Measurements from ENCODE around the gene HOMEZ.
"Not testable (repeated sequence)": the region's sequence is repeated elsewhere in the genome, so short reads cannot be mapped to it uniquely, and the experiment has no call there.

HOMEZ gene

DNA sequence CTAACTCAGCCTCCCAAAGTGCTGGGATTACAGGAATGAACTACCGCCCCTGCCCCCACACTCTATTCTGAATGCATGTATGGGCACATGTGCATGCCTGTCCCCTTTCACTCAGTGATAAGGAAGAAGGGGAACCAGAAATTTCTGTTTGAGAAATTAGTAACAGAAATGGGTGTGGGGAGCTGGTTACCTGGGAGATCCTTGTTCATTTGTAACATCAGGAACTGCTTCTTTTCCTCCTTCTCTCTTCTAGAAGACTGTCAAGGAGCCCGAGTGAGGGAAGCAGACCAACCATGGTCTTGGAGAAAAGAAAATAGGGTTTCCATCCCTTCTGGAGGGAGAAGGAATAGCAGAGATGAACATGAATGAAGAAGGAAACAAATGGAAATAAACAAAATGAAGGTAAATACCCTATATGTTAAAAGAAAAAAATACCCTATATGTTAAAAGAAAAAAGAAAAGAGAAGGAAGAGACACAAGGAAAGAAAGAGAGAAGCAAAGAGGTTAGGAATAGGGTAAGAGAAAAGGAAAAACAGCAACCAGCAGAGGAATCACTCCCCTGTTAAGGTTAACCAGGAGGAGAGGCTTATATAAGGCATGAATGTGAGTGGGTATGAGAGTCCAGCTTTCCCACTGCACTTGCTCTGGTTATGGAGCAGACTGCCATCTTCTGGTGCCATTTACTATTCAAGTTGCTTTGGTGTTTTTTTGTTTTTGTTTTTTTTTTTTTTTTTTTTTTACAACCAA lies 13.5 kb upstream of the HOMEZ start:
- no peaks in the 10 kb centered on the region for H3K9me3 Mint-ChIP-seq
- peaks cover 63% of the 10 kb centered on the region for H3K36me3 Mint-ChIP-seq
- peaks cover 40% of the 10 kb centered on the region for H3K4me1 Mint-ChIP-seq
- DNase-seq (ENCODE audit: low spot score in 2 of 2) (no peak), ATAC-seq (no peak)
- H3K4me3 Mint-ChIP-seq, result peak overlapping the region; percentile 97
- peak overlapping the region; percentile 97 for H3K27ac Mint-ChIP-seq

GRCh38 chr14:23297611-23298277 lies 11.8 kb upstream of the HOMEZ start:
- no peak for ATAC-seq
- Mint-ChIP-seq H3K27ac (no peak overlapping the region), H3K9me3 (no peaks in the 10 kb centered on the region), H3K4me1 (peaks cover 33% of the 10 kb centered on the region), H3K4me3 (no peak overlapping the region), H3K36me3 (peaks cover 60% of the 10 kb centered on the region)
- DNase-seq (ENCODE audit: low spot score in 2 of 2), result no peak

GRCh38 chr14:23297096-23297495 lies 11.2 kb upstream of the HOMEZ start:
- Mint-ChIP-seq H3K36me3 (peaks cover 56% of the 10 kb centered on the region), H3K4me3 (no peak overlapping the region), H3K4me1 (peaks cover 28% of the 10 kb centered on the region), H3K9me3 (no peaks in the 10 kb centered on the region), H3K27ac (no peak overlapping the region)
- DNase-seq (ENCODE audit: low spot score in 2 of 2), result no peak
- no peak for ATAC-seq

- peaks cover 53% of the 10 kb centered on the region for H3K36me3 Mint-ChIP-seq
- DNase-seq (ENCODE audit: low spot score in 2 of 2) (no peak), ATAC-seq (no peak)
- H3K4me1 Mint-ChIP-seq, result peaks cover 28% of the 10 kb centered on the region
- no peak overlapping the region for H3K4me3 Mint-ChIP-seq
- H3K9me3 Mint-ChIP-seq, result no peaks in the 10 kb centered on the region
- H3K27ac Mint-ChIP-seq, result no peak overlapping the region
Observed at GRCh38 chr14:23296012-23296777, 10.3 kb upstream of the HOMEZ start.

GRCh38 chr14:23294734-23295561 lies 9.0 kb upstream of the HOMEZ start:
- Mint-ChIP-seq H3K9me3 (no peaks in the 10 kb centered on the region), H3K36me3 (peaks cover 40% of the 10 kb centered on the region), H3K4me3 (no peak overlapping the region), H3K4me1 (peaks cover 26% of the 10 kb centered on the region), H3K27ac (no peak overlapping the region)
- DNase-seq (ENCODE audit: low spot score in 2 of 2), result peak; percentile 36 to 72
- ATAC-seq, result peak; percentile 81

- DNase-seq (ENCODE audit: low spot score in 2 of 2), result no peak
- no peaks in the 10 kb centered on the region for H3K9me3 Mint-ChIP-seq
- H3K4me1 Mint-ChIP-seq, result peaks cover 29% of the 10 kb centered on the region
- H3K27ac Mint-ChIP-seq, result peak overlapping the region; percentile 92
- ATAC-seq, result no peak
- peaks cover 22% of the 10 kb centered on the region for H3K36me3 Mint-ChIP-seq
- H3K4me3 Mint-ChIP-seq, result peak overlapping the region; percentile 89
Observed at GRCh38 chr14:23286902-23287479, 1.1 kb upstream of the HOMEZ start.

DNA sequence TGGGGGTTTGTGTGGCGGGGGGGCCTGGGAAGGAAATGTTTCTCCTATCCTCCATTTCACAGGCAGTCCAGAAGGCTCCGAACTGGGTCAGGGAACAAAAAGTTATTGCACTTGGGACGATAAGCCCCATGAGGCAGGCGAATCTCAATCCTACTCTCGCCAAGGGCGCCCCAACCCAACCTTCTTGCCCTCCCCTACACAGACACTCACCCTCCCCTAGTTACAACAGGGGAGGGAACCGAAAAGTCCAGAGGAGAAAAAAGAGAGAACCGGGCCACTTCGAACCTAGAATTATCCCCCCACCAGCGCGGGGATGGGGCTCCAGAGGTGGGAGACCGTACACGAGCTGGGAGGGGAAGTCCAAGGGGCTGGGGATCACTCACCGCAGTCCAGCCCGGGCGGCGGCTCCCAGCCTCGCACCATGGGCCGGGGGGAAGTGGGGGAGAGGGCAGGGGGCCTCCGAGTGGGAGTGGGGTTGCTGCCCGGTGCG lies 357 bp downstream of the HOMEZ start:
- Mint-ChIP-seq H3K4me1 (peaks cover 29% of the 10 kb centered on the region), H3K36me3 (peaks cover 22% of the 10 kb centered on the region), H3K4me3 (peak overlapping the region; percentile 89), H3K27ac (peak overlapping the region; percentile 92), H3K9me3 (no peaks in the 10 kb centered on the region)
- ATAC-seq, result peak; percentile 55
- DNase-seq (ENCODE audit: low spot score in 2 of 2), result no peak

DNA sequence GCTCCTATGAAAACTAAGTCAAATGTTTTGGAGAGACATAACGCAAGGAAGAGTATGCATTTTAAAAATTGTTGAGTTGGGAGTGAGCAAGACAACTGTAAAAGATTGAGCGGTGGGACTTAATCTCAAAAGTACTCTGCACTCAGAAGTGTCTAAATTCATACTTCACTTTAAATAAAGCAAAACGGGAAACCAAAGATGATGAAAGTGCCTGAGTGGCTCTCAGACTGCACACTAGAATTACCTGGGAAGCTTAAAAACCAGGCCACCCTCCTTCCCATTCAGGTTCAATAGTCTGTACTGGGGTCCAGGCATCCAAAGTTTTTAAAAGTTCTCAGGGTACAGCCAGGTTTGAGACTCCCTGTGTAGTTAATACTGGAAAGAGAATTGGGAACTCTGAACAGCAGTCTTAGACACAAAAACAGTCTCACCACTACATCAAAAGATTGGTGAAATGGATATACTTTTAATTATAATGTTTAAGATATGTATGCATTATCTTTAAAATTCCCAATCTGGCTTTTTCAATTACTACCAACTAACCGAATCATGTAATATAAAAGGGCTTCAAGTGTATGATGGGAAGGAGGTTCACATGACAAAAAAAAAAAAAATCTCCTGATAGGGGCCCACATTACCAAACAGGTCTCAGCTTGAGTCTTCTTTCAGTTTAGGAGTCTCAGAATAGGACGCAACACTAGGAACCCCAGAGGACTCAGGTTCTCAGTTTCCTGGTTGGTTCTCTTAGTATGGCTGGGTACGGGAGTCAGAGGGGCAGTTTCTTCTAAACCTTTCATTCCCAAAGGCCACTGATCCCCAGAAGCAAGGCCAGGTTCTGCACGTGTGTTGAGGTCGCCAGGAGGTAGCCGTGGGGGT lies 1.0 kb downstream of the HOMEZ start:
- H3K27ac Mint-ChIP-seq, result peak overlapping the region; percentile 92
- no peak for DNase-seq (ENCODE audit: low spot score in 2 of 2)
- no peaks in the 10 kb centered on the region for H3K9me3 Mint-ChIP-seq

DNA sequence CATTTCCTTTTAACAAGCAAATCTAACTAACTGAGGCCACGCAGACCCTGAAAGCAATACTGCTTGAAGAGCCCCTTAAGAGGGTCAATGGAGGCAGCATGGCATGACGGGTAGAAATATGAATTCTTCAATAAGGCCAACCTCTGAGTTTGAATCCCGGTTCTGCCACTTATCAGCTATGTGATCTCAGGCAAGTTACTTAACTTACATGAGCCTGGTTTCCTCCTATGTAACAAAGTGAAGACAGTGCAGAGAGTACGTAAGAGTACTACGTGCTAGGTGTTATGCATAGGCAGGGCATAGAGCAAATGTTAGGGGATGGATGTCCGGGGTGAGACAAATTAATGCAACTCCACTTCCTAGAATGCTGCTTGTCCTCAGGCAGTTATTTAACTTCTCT lies 4.7 kb downstream of the HOMEZ start:
- no peak overlapping the region for H3K27ac Mint-ChIP-seq

More for the DNA sequence above, 1.0 kb downstream of the HOMEZ start:
- Mint-ChIP-seq H3K36me3 (peaks cover 22% of the 10 kb centered on the region), H3K4me3 (peak overlapping the region; percentile 89), H3K4me1 (peaks cover 29% of the 10 kb centered on the region)
- no peak for ATAC-seq

GRCh38 chr14:23277928-23278327 lies 8.0 kb downstream of the HOMEZ start:
- DNase-seq (ENCODE audit: low spot score in 2 of 2); H3K36me3 Mint-ChIP-seq; H3K4me3 Mint-ChIP-seq; H3K9me3 Mint-ChIP-seq; H3K27ac Mint-ChIP-seq; ATAC-seq: not testable (repeated sequence)
- peaks cover 15% of the 10 kb centered on the region for H3K4me1 Mint-ChIP-seq

More for the DNA sequence above, 4.7 kb downstream of the HOMEZ start:
- no peak for ATAC-seq
- H3K4me1 Mint-ChIP-seq, result peaks cover 23% of the 10 kb centered on the region
- H3K4me3 Mint-ChIP-seq, result no peak overlapping the region
- no peaks in the 10 kb centered on the region for H3K9me3 Mint-ChIP-seq
- H3K36me3 Mint-ChIP-seq, result peaks cover 18% of the 10 kb centered on the region
- DNase-seq (ENCODE audit: low spot score in 2 of 2), result no peak

DNA sequence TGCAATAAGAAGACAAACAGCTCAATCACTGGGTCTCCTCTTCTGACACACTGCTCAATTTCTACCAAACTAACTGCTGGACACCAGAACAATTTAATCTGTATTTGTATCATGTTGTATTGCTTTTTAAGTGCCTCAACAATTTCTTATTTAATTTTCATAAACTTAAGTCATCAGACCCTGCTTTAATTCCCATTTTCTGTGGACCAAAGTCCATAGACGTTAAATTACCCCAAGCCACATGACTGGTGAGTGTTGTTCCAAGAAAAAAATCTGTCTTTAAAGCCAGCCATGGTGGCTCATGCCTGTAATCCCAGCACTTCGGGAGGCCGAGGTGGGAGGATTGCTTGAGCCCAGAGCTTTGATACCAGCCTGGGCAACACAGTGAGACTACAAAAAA lies 8.7 kb downstream of the HOMEZ start:
- no peak overlapping the region for H3K4me3 Mint-ChIP-seq
- peaks cover 11% of the 10 kb centered on the region for H3K4me1 Mint-ChIP-seq
- ATAC-seq, result no peak
- H3K36me3 Mint-ChIP-seq, result no peaks in the 10 kb centered on the region
- DNase-seq (ENCODE audit: low spot score in 2 of 2), result no peak
- H3K9me3 Mint-ChIP-seq, result no peaks in the 10 kb centered on the region
- H3K27ac Mint-ChIP-seq, result no peak overlapping the region

- Mint-ChIP-seq H3K4me3 (no peak overlapping the region), H3K4me1 (peaks cover 11% of the 10 kb centered on the region), H3K36me3 (no peaks in the 10 kb centered on the region), H3K27ac (no peak overlapping the region), H3K9me3 (no peaks in the 10 kb centered on the region)
- DNase-seq (ENCODE audit: low spot score in 2 of 2) (no peak), ATAC-seq (no peak)
Observed at GRCh38 chr14:23275412-23275811, 10.5 kb downstream of the HOMEZ start.

- H3K4me1 Mint-ChIP-seq, result no peaks in the 10 kb centered on the region
- no peaks in the 10 kb centered on the region for H3K9me3 Mint-ChIP-seq
- DNase-seq (ENCODE audit: low spot score in 2 of 2) (no peak), ATAC-seq (no peak)
- no peak overlapping the region for H3K27ac Mint-ChIP-seq
- no peak overlapping the region for H3K4me3 Mint-ChIP-seq
- H3K36me3 Mint-ChIP-seq, result no peaks in the 10 kb centered on the region
Observed at GRCh38 chr14:23269193-23269592, 16.7 kb downstream of the HOMEZ start.

DNA sequence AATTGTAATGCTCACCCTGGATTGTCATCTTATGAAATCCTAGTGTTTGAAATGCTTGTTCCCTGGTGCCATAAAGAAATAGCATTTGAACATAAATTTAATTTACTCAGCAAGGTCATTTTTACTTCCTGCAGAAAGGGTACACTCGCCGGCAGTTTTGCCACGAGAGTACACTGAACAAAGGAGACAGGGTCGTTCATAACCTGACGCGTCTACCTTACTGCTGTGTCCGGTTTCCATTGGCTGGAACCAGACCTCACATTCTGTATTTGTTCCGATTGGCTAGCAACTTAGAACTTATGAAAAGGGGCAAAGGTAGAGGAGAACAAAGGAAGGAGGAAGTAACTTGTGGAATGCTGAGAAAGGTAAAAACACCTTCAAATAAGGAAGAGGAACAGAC lies 25.1 kb downstream of the HOMEZ start:
- DNase-seq (ENCODE audit: low spot score in 2 of 2); H3K9me3 Mint-ChIP-seq; H3K27ac Mint-ChIP-seq; H3K4me3 Mint-ChIP-seq; H3K36me3 Mint-ChIP-seq; ATAC-seq; H3K4me1 Mint-ChIP-seq: not testable (repeated sequence)
